Astrocyte (in vitro differentiated cells and primary cell): ENCODE results near the gene GTF2F1. TPM values are rescaled to one million over a fixed set of nuclear protein-coding genes. Genes with fewer than 3 reads are reported as not detected.

Source experiments
- DNase-seq: peaks from one replicate; pipeline ENCODE4 v3.0.0-alpha.2; 2010; ENCODE audit warnings: low read depth
- FAIRE-seq: peaks from 2 replicates; lab custom pipeline; 2011; peaks lifted over from hg19 to GRCh38; lab: Jason Lieb, UNC
- H2AFZ ChIP-seq: 2 replicates; pipeline ENCODE4 v1.6.0; 2012; ENCODE audit warnings: low read depth, low read length, inconsistent platforms
- H3K27ac ChIP-seq: 2 replicates; pipeline ENCODE4 v1.5.1; 2011; ENCODE audit warnings: low read depth, low read length, inconsistent platforms
- H3K27me3 ChIP-seq: 2 replicates; pipeline ENCODE4 v1.6.0; 2011; ENCODE audit warnings: low read length, inconsistent platforms; ENCODE audit not compliant: insufficient read depth
- H3K36me3 ChIP-seq: 2 replicates; pipeline ENCODE4 v1.5.1; 2011; ENCODE audit warnings: low read length, inconsistent platforms; ENCODE audit not compliant: insufficient read depth
- H3K4me1 ChIP-seq: 2 replicates; pipeline ENCODE4 v1.5.1; 2011; ENCODE audit warnings: low read length, inconsistent platforms; ENCODE audit not compliant: insufficient read depth
- H3K4me2 ChIP-seq: 2 replicates; pipeline ENCODE4 v1.6.0; 2012; ENCODE audit warnings: low read length, inconsistent platforms
- H3K4me3 ChIP-seq: 2 replicates; pipeline ENCODE4 v1.5.1; 2011; ENCODE audit warnings: low read depth, mild to moderate bottlenecking, low read length, inconsistent platforms; ENCODE audit not compliant: insufficient read depth
- H3K79me2 ChIP-seq: 2 replicates; pipeline ENCODE4 v1.6.0; 2012; ENCODE audit warnings: mild to moderate bottlenecking, low read length, inconsistent platforms; ENCODE audit not compliant: insufficient read depth
- H3K9ac ChIP-seq: 2 replicates; pipeline ENCODE4 v1.6.0; 2012; ENCODE audit warnings: mild to moderate bottlenecking, low read length, inconsistent platforms
- H3K9me3 ChIP-seq: 2 replicates; pipeline ENCODE4 v1.5.1; 2012; ENCODE audit warnings: low read depth, mild to moderate bottlenecking, low read length, inconsistent platforms; ENCODE audit not compliant: insufficient read depth
- H4K20me1 ChIP-seq: 2 replicates; pipeline ENCODE4 v1.6.0; 2012; ENCODE audit warnings: low read length, inconsistent platforms; ENCODE audit not compliant: insufficient read depth
- H3K27ac Mint-ChIP-seq: one replicate; pipeline ENCODE4 v1.8.0; 2021; ENCODE audit warnings: mild to moderate bottlenecking, mixed read lengths; ENCODE audit not compliant: unreplicated experiment
- H3K27me3 Mint-ChIP-seq: one replicate; pipeline ENCODE4 v1.8.0; 2021; ENCODE audit warnings: low read depth, mixed read lengths; ENCODE audit not compliant: unreplicated experiment
- H3K36me3 Mint-ChIP-seq: one replicate; pipeline ENCODE4 v1.8.0; 2021; ENCODE audit warnings: low read depth, mixed read lengths; ENCODE audit not compliant: unreplicated experiment
- H3K4me1 Mint-ChIP-seq: one replicate; pipeline ENCODE4 v1.8.0; 2021; ENCODE audit warnings: low read depth, mixed read lengths; ENCODE audit not compliant: unreplicated experiment
- H3K4me3 Mint-ChIP-seq: one replicate; pipeline ENCODE4 v1.8.0; 2021; ENCODE audit warnings: mild to moderate bottlenecking, moderate library complexity, mixed read lengths; ENCODE audit not compliant: unreplicated experiment
- H3K9me3 Mint-ChIP-seq: one replicate; pipeline ENCODE4 v1.8.0; 2021; ENCODE audit warnings: mild to moderate bottlenecking, mixed read lengths; ENCODE audit not compliant: unreplicated experiment
- EZH2 ChIP-seq: IDR thresholded peaks from 2 replicates; pipeline ENCODE4 v1.6.1; 2012; ENCODE audit warnings: mild to moderate bottlenecking, low read length, inconsistent platforms; ENCODE audit not compliant: insufficient read depth
- microRNA-seq: library from miRNA; unstranded; fragments of <30 nt; microRNA quantifications from one replicate; pipeline ENCODE4 v1.2.0, GENCODE V29; 2020
- total RNA-seq: library from RNA; stranded (reverse); gene quantifications from 2 replicates; pipeline ENCODE4 v1.2.1, GENCODE V29; 2021
- TF ChIP-seq, protein P1 (sequence below): IDR thresholded peaks from 2 replicates; pipeline ENCODE4 v1.5.1; 2011; ENCODE audit warnings: low read depth, mild to moderate bottlenecking, inconsistent platforms, low read length, moderate library complexity; ENCODE audit not compliant: insufficient read depth

GTF2F1 gene
- total RNA-seq, 1 donor from 2014 or later = 92.3 TPM

DNA sequence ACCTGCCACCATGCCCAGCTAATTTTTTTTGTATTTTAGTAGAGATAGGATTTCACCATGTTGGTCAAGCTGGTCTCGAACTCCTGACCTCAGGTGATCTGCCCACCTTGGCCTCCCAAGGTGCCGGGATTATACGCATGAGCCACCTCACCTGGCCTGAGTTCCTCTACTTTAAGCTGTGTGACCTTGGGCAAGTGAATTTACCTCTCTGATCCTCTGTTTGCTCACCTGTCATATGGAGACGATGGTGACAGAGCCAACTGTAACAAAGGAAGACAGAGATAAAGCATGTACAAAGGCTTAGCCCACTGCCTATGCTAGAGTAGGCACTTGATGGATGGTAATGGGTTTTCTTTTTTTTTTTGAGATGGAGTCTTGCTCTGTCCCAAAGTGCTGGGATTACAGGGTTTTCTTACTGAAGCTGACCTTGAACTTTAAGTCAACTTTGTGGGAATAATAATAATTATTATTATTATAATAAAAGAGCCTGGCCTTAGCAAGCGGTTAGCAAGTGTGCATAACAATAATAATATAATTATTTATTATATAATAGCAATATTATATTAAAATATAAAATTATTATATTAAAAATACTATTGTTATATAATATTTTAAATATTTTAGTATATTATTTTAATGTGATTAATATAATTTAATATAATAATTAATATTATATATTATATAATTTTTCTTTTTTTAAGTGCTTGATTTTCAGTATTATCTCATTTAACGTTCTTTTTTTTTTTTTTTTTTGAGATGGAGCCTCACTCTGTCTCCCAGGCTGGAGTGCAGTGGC, 58.3 kb downstream of the GTF2F1 start:
- no peaks in the 10 kb centered on the region for H3K4me1 ChIP-seq
- H4K20me1 ChIP-seq = no peaks in the 10 kb centered on the region
- Mint-ChIP-seq H3K36me3 (no peaks in the 10 kb centered on the region), H3K4me1 (no peaks in the 10 kb centered on the region), H3K27me3 (peaks cover 3% of the 10 kb centered on the region), H3K4me3 (no peak overlapping the region), H3K27ac (no peak overlapping the region), H3K9me3 (peaks cover 3% of the 10 kb centered on the region)
- no peaks in the 10 kb centered on the region for H3K9me3 ChIP-seq
- no peak overlapping the region for H3K4me3 ChIP-seq
- FAIRE-seq (no peak), DNase-seq (no peak)
- H3K9ac ChIP-seq = no peak overlapping the region
- no peak overlapping the region for H2AFZ ChIP-seq
- no peaks in the 10 kb centered on the region for H3K79me2 ChIP-seq
- H3K27me3 ChIP-seq = no peaks in the 10 kb centered on the region
- H3K27ac ChIP-seq = no peak overlapping the region
- H3K4me2 ChIP-seq = no peak overlapping the region
- H3K36me3 ChIP-seq = no peaks in the 10 kb centered on the region
- TF ChIP-seq, protein P1, sequence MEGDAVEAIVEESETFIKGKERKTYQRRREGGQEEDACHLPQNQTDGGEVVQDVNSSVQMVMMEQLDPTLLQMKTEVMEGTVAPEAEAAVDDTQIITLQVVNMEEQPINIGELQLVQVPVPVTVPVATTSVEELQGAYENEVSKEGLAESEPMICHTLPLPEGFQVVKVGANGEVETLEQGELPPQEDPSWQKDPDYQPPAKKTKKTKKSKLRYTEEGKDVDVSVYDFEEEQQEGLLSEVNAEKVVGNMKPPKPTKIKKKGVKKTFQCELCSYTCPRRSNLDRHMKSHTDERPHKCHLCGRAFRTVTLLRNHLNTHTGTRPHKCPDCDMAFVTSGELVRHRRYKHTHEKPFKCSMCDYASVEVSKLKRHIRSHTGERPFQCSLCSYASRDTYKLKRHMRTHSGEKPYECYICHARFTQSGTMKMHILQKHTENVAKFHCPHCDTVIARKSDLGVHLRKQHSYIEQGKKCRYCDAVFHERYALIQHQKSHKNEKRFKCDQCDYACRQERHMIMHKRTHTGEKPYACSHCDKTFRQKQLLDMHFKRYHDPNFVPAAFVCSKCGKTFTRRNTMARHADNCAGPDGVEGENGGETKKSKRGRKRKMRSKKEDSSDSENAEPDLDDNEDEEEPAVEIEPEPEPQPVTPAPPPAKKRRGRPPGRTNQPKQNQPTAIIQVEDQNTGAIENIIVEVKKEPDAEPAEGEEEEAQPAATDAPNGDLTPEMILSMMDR = no peak
- TF ChIP-seq EZH2 = no peak

DNA sequence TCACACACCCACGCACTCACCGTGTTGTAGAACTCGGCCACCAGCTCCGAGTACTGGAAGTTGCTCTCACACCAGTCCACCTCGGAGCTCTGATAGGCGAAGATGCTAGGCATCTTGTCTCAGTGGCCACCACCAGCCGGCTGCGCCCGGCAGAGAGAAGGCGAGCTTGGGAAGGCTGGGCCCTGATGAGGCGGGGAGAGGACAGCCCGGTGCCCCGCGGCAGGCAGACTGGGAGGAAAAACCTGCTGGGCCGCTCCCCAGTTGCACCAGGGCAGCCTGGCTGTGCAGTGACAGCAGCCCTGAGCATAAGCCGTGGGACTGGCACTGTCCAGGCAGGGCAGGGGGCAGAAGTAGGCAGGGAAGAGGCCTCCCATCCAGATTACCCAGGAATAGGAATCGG, 59.5 kb downstream of the GTF2F1 start, which contains the start of gene ACER1:
Gene ACER1, minus strand, starts transcription at position 174 of the 400 bp plus-strand sequence. Its CDS starts 61 bp downstream, at position 113.
- DNase-seq = no peak
- Mint-ChIP-seq H3K36me3 (no peaks in the 10 kb centered on the region), H3K27me3 (peaks cover 3% of the 10 kb centered on the region), H3K4me1 (no peaks in the 10 kb centered on the region), H3K9me3 (peaks cover 3% of the 10 kb centered on the region), H3K4me3 (no peak within 1 kb of the TSS), H3K27ac (no peak within 1 kb of the TSS)
- no peak within 1 kb of the TSS for H3K4me2 ChIP-seq
- H3K27me3 ChIP-seq = no peaks in the 10 kb centered on the region
- H3K27ac ChIP-seq = no peak within 1 kb of the TSS
- H3K9ac ChIP-seq = no peak within 1 kb of the TSS
- no peak within 1 kb of the TSS for H3K4me3 ChIP-seq
- H3K4me1 ChIP-seq = no peaks in the 10 kb centered on the region
- no peak for FAIRE-seq
- TF ChIP-seq EZH2 = no peak
- TF ChIP-seq, protein P1 = no peak
- H3K79me2 ChIP-seq = no peaks in the 10 kb centered on the region
- no peaks in the 10 kb centered on the region for H4K20me1 ChIP-seq
- H2AFZ ChIP-seq = no peak within 1 kb of the TSS
- no peaks in the 10 kb centered on the region for H3K9me3 ChIP-seq
- H3K36me3 ChIP-seq = no peaks in the 10 kb centered on the region

Small RNA genes within 50 kb of the gene (microRNA-seq; reads per million reads assigned to microRNA genes)
- gene MIR3940 (35.9 reads per million, percentile 54 among the genes with 10 or more reads in this experiment), gene MIR6790 (not detected), gene MIR6885 (6.6 reads per million, percentile 27 among the genes with 10 or more reads in this experiment)

Other genes with a start within 250 kb of the GTF2F1 start
- 41.6 and 46.0 TPM in 2 replicates for gene MLLT1, start 113.2 kb downstream of the GTF2F1 start, total RNA-seq
- gene ACER1, start 59.6 kb downstream of the GTF2F1 start, total RNA-seq = not detected in 2 replicates
- 90.5 and 93.8 TPM in 2 replicates for gene CLPP, start 31.6 kb downstream of the GTF2F1 start, total RNA-seq
- gene ALKBH7, start 20.4 kb downstream of the GTF2F1 start, total RNA-seq = 58.4 and 63.2 TPM in 2 replicates
- gene PSPN, start 17.2 kb downstream of the GTF2F1 start, total RNA-seq = 2.8 and 3.0 TPM in 2 replicates
- gene KHSRP, start 31.6 kb upstream of the GTF2F1 start, total RNA-seq = 273 and 297 TPM in 2 replicates
- 0.55 and 0.75 TPM in 2 replicates for gene SLC25A41, start 40.6 kb upstream of the GTF2F1 start, total RNA-seq
- 37.5 and 41.8 TPM in 2 replicates for gene SLC25A23, start 66.6 kb upstream of the GTF2F1 start, total RNA-seq
- 1.2 and 1.6 TPM in 2 replicates for gene CRB3, start 71.1 kb upstream of the GTF2F1 start, total RNA-seq
- gene DENND1C, start 88.6 kb upstream of the GTF2F1 start, total RNA-seq = 0.19 TPM in 1 of 2 replicates, not detected in the other
- 0.75 and 1.7 TPM in 2 replicates for gene TUBB4A, start 109.1 kb upstream of the GTF2F1 start, total RNA-seq
- gene TNFSF9, start 137.9 kb upstream of the GTF2F1 start, total RNA-seq = 2.3 and 2.4 TPM in 2 replicates
- 0.34 and 0.48 TPM in 2 replicates for gene CD70, start 198.0 kb upstream of the GTF2F1 start, total RNA-seq